K562 (cell line): Measurements from ENCODE around the gene AMOTL1. TPM values are rescaled to one million over a fixed set of nuclear protein-coding genes. Genes with fewer than 3 reads are reported as not detected.

Experiments used
- ARID2 ChIP-seq: fragments of 450-650 bp; IDR thresholded peaks from 2 replicates; pipeline ENCODE4 v1.6.1; 2017; ENCODE audit warnings: antibody characterized with exemption, mild to moderate bottlenecking
- CBFB ChIP-seq: sonication (generic); formaldehyde crosslinking; IDR thresholded peaks from 2 replicates; pipeline ENCODE4 v1.4.0; 2020; ENCODE audit warnings: mild to moderate bottlenecking, missing genetic modification reagents
- CHAMP1 ChIP-seq: fragments of 450-650 bp; IDR thresholded peaks from 2 replicates; pipeline ENCODE4 v1.6.1; 2016; ENCODE audit warnings: mild to moderate bottlenecking
- HIVEP1 ChIP-seq: fragments of 250-450 bp; sonication (Bioruptor Pico); IDR thresholded peaks from 2 replicates; pipeline ENCODE4 v1.4.0; 2020; ENCODE audit warnings: mild to moderate bottlenecking
- HMG20A ChIP-seq: fragments of 450-650 bp; formaldehyde crosslinking; conservative IDR thresholded peaks from 2 replicates; pipeline ENCODE4 v1.4.0; 2020; ENCODE audit warnings: mild to moderate bottlenecking, mixed read lengths
- HOMEZ ChIP-seq: fragments of 250-450 bp; sonication (Bioruptor Pico); IDR thresholded peaks from 2 replicates; pipeline ENCODE4 v1.4.0; 2020; ENCODE audit warnings: mild to moderate bottlenecking, moderate library complexity
- NR0B1 ChIP-seq: fragments of 450-650 bp; IDR thresholded peaks from one replicate; pipeline ENCODE4 v1.6.1; 2018; ENCODE audit warnings: mild to moderate bottlenecking, moderate library complexity; ENCODE audit not compliant: partially characterized antibody
- POLR3A ChIP-seq: IDR thresholded peaks from 2 replicates; pipeline ENCODE4 v1.6.1; 2011; ENCODE audit warnings: borderline replicate concordance, mild to moderate bottlenecking, moderate library complexity; ENCODE audit not compliant: insufficient read length, insufficient read depth; ENCODE audit errors: extremely low read depth
- PRPF4 ChIP-seq: fragments of 200-400 bp; formaldehyde crosslinking; IDR thresholded peaks from one replicate; pipeline ENCODE4 v1.6.1; 2017; ENCODE audit warnings: low read length, low read depth, mild to moderate bottlenecking; ENCODE audit not compliant: insufficient read depth, poor library complexity, severe bottlenecking
- STAG1 ChIP-seq: sonication (generic); formaldehyde crosslinking; IDR thresholded peaks from 2 replicates; pipeline ENCODE4 v1.5.0; 2020; ENCODE audit warnings: missing genetic modification reagents, borderline replicate concordance
- TFAP4 ChIP-seq: sonication (generic); formaldehyde crosslinking; IDR thresholded peaks from 2 replicates; pipeline ENCODE4 v1.8.0; 2022; ENCODE audit warnings: missing genetic modification reagents, mild to moderate bottlenecking, moderate library complexity, borderline replicate concordance
- ZNF197 ChIP-seq: fragments of 200-800 bp; sonication (Bioruptor generic); IDR thresholded peaks from 2 replicates; pipeline ENCODE4 v1.6.1; 2016; ENCODE audit warnings: low read depth, missing genetic modification characterization, missing compliant biosample characterization
- ZNF239 ChIP-seq: fragments of 250-450 bp; sonication (Bioruptor Pico); IDR thresholded peaks from 2 replicates; pipeline ENCODE4 v1.4.0; 2020; ENCODE audit warnings: mild to moderate bottlenecking
- ZNF551 ChIP-seq: fragments of 250-450 bp; sonication (Bioruptor Pico); IDR thresholded peaks from 2 replicates; pipeline ENCODE4 v1.5.0; 2021; ENCODE audit warnings: mild to moderate bottlenecking, moderate library complexity
- ZNF561 ChIP-seq: fragments of 450-650 bp; formaldehyde crosslinking; conservative IDR thresholded peaks from 2 replicates; pipeline ENCODE4 v1.4.0; 2020; ENCODE audit warnings: mild to moderate bottlenecking, moderate library complexity
- polyA plus RNA-seq, 8 experiments: library from polyadenylated mRNA; depleted of rRNA in 4 of 8; stranded (reverse) in 5 of 8; unstranded in 3 of 8; fragments of >200 nt; fragmentation: Nextera tagmentation in 2 of 8; fragmentation: Illumina TruSeq in 1 of 8; extraction: Ambion mirVana in 2 of 8; extraction: Trizol in 1 of 8; gene quantifications; 2 replicates each; pipeline versions ENCODE4 v1.2.1 to v1.2.3, GENCODE V29; 2011 to 2014; ENCODE audit warnings: inconsistent platforms in 1 of 8, missing spikeins in 1 of 8
- total RNA-seq, 7 experiments: library from RNA; depleted of rRNA in 6 of 7; stranded (reverse); fragments of >200 nt in 6 of 7; fragmentation: Illumina TruSeq in 2 of 7; extraction: Trizol in 2 of 7; gene quantifications; 2 replicates each; pipeline versions ENCODE4 v1.2.1 to v1.2.3, GENCODE V29; 2011 to 2021; ENCODE audit warnings: low replicate concordance in 1 of 7
- TF ChIP-seq, protein P1 (sequence below): fragments of 250-450 bp; sonication (Bioruptor Pico); IDR thresholded peaks from 2 replicates; pipeline ENCODE4 v1.4.0; 2020; ENCODE audit warnings: mild to moderate bottlenecking, moderate library complexity

AMOTL1 gene
- total and polyA plus RNA-seq, 9 of the 15 experiments (the other 6 are each of a cell fraction or from before 2014, with no cell fraction given): 4.0 to 35.4 (median 14.0) TPM

- TF ChIP-seq CHAMP1 (no peak), POLR3A (no peak), NR0B1 (no peak), ZNF239 (CRISPR knock-in tag) (no peak), TFAP4 (CRISPR knock-in tag) (no peak), HIVEP1 (CRISPR knock-in tag) (no peak), HMG20A (CRISPR knock-in tag) (no peak), ARID2 (no peak), PRPF4 (no peak), ZNF551 (CRISPR knock-in tag) (no peak), CBFB (CRISPR knock-in tag) (no peak), ZNF561 (CRISPR knock-in tag) (no peak), STAG1 (no peak), ZNF197 (CRISPR knock-in tag) (no peak; the same call in 1 of the 2 replicates), HOMEZ (CRISPR knock-in tag) (no peak)
- TF ChIP-seq, protein P1, sequence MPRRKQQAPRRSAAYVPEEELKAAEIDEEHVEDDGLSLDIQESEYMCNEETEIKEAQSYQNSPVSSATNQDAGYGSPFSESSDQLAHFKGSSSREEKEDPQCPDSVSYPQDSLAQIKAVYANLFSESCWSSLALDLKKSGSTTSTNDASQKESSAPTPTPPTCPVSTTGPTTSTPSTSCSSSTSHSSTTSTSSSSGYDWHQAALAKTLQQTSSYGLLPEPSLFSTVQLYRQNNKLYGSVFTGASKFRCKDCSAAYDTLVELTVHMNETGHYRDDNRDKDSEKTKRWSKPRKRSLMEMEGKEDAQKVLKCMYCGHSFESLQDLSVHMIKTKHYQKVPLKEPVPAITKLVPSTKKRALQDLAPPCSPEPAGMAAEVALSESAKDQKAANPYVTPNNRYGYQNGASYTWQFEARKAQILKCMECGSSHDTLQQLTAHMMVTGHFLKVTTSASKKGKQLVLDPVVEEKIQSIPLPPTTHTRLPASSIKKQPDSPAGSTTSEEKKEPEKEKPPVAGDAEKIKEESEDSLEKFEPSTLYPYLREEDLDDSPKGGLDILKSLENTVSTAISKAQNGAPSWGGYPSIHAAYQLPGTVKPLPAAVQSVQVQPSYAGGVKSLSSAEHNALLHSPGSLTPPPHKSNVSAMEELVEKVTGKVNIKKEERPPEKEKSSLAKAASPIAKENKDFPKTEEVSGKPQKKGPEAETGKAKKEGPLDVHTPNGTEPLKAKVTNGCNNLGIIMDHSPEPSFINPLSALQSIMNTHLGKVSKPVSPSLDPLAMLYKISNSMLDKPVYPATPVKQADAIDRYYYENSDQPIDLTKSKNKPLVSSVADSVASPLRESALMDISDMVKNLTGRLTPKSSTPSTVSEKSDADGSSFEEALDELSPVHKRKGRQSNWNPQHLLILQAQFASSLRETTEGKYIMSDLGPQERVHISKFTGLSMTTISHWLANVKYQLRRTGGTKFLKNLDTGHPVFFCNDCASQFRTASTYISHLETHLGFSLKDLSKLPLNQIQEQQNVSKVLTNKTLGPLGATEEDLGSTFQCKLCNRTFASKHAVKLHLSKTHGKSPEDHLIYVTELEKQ (CRISPR knock-in tag): no peak
Measured at GRCh38 chr11:94731880-94732601, 36.1 kb upstream of the AMOTL1 start (continued).
